KOPT-K1 (cell line): ENCODE data around the gene LMCD1.

Experiments
- H3K27ac ChIP-seq: fragments of 200-600 bp; sonication (generic); 2 replicates; pipeline ENCODE4 v1.5.1; 2016; ENCODE audit warnings: antibody characterized with exemption, mild to moderate bottlenecking, low read depth, low read length; ENCODE audit not compliant: poor library complexity, severe bottlenecking
- H3K36me3 ChIP-seq: fragments of 200-600 bp; sonication (generic); 2 replicates; pipeline ENCODE4 v1.5.1; 2017; ENCODE audit warnings: antibody characterized with exemption, mild to moderate bottlenecking, low read length, moderate library complexity; ENCODE audit not compliant: insufficient read depth
- H3K9me3 ChIP-seq: fragments of 200-600 bp; sonication (generic); 2 replicates; pipeline ENCODE4 v1.5.1; 2017; ENCODE audit warnings: antibody characterized with exemption, low read length, mild to moderate bottlenecking; ENCODE audit not compliant: insufficient read depth, poor library complexity, severe bottlenecking

Gene LMCD1

DNA sequence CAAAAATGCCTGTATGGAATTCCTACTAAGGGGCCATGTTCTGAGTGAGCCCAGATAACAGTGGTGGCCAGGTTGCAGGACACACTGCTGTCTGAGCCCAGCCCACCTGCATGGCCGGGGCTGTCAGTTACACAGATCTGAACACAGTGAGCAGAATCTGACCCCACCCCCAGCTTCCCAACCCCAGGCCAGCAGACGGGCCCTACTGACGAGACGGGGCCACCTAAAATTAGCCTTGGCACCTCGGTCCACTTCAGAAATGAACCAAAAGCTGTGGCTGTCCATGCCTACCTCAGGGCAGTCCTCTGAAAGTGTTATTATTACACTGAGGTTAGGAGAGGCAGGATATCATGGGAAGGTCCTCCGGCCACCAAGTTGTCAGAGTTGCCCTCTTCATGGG lies 51.8 kb downstream of the LMCD1 start:
- H3K9me3 ChIP-seq: no peaks in the 10 kb centered on the region
- no peaks in the 10 kb centered on the region for H3K36me3 ChIP-seq
- no peak overlapping the region for H3K27ac ChIP-seq

DNA sequence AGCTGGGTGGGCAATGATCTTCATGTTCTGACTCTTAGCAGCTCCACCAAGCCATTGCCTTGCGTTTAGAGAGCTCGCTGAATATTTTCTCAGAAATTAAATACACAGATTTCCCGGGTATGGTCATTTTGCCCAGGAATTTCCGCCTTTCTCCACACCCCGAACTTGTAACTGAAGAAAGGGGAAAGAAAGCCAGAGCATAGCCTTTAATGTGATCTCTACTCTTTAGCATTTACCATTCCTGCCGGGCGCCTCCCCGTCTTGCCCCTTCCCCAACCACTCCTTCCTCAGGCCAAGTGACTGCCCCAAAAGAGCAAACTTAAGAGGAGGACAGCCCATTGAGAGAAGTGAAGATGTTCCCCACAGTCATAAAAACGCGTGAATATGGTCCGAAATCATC lies 53.1 kb downstream of the LMCD1 start:
- Histone ChIP-seq H3K27ac (no peak overlapping the region), H3K36me3 (no peaks in the 10 kb centered on the region), H3K9me3 (no peaks in the 10 kb centered on the region)

DNA sequence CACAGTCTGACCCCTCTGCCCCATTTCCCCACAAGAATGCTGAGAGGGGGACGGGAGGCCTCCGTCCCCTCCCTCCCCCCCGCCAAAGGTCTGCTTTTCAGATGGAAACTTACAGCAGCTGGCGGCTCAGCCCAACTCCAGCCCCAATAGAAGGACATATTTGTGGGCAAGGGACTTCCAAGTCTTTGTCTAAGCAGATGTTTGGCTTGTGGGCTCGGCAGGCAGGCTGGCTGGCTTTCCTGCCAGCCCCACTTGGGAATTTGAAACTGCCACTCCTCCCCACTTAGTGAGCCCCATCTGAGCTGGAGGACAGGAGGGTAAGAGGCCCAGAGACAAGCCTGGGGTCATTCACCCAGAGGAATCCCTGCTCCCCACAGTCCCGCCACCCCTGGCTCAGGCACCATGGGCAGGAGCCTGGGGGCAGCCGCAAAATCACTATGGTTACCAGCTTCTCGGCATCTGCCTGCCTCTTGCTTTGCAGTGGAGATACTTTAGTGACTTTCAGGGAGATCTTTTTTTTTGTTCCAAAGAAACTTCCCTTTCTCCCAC lies 53.6 kb downstream of the LMCD1 start:
- Histone ChIP-seq H3K36me3 (no peaks in the 10 kb centered on the region), H3K27ac (no peak overlapping the region), H3K9me3 (no peaks in the 10 kb centered on the region)

DNA sequence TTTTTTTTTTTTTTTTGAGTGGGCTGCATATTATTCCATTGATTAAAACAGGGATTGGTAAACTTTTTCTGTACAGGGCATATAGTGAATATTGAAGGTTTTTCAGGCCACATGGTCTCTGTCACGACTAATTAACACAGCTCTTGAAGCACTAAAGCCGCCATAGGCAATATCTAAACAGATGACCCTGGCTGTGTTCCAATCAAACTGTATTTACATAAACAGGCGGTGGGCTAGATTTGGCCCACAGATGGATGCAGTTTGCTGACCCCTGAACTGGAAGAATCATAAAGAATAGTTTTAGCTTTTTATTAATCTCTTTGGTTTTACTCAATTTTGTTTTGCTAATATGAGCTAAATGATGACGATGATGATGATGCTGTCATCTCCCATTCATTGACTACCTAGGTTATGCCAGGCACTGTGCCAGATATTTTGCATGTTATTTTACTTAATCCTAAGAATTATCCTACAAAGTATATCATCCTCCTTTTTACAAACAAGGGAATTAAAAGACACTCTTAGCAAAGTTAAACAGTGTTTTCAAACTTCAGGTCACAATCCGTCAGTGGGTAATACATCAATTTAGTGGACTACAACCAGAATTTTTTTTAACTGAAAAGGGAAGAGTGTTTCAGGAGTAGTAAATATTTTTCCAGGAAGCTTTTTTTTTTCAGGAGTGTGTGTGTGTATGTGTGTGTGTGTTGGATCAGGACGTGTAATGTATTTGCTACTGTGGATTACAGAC lies 54.3 kb downstream of the LMCD1 start:
- Histone ChIP-seq H3K9me3 (no peaks in the 10 kb centered on the region), H3K36me3 (no peaks in the 10 kb centered on the region), H3K27ac (no peak overlapping the region)

GRCh38 chr3:8556473-8556869 lies 54.8 kb downstream of the LMCD1 start:
- Histone ChIP-seq H3K27ac (no peak overlapping the region), H3K9me3 (no peaks in the 10 kb centered on the region)

DNA sequence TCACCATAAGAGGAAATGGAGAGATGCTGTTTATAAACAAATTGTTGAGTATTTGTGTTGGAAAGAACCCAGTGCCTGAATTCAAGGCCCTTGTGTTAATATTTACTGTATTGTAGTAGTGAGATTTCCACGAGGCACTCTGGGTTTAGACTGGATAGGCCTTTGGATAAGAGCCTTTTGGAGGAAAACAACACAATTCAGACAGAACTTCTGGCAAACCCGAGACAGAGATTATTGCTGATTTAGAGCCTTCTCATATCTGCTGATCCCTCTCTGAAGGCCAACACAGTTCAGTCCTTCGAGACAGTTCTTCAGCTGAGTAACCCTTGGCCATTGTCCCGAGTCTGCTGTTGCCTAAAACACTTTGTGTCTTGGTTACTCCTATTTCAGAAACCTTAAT lies 55.7 kb downstream of the LMCD1 start:
- Histone ChIP-seq H3K36me3 (no peaks in the 10 kb centered on the region), H3K27ac (no peak overlapping the region), H3K9me3 (no peaks in the 10 kb centered on the region)

More at GRCh38 chr3:8556473-8556869, 54.8 kb downstream of the LMCD1 start:
- no peaks in the 10 kb centered on the region for H3K36me3 ChIP-seq

DNA sequence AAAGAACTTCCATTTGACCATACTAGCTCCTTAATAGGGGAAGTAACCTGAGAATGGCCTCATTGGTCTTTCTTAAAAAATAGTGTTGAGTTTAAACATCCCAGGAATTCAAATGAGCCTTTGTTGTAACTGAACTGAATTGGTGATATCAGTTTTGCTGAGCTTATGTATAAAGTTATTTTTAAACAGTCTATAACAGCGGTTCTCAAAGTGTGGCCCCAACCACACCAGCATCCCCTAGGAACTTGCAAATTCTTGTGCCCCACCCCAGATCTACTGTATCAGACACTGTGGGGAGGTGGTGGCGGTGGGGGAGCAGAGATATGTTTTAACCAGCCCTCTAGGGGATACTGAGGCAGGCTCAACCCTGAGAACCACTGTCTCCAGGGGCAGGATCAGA lies 57.0 kb downstream of the LMCD1 start:
- Histone ChIP-seq H3K27ac (no peak overlapping the region), H3K9me3 (no peaks in the 10 kb centered on the region), H3K36me3 (no peaks in the 10 kb centered on the region)

DNA sequence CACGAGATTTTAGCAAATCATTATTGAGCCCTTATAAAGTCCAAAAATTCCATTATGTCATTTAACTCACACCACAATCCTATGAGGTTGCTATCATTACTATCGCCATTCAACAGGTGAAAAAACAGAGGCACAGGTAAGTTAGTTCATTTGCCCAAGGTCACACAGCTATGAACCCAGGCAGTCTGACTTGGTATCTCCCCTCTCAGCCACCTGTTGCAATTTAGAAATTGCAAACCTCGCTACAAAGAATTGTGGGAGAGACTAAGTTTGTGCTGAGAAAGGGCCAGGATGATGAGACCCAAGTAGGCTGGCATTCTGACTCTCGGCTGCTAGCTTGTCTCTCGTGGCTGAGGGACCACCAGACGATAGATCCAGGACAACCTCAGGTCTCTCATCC lies 57.7 kb downstream of the LMCD1 start:
- H3K36me3 ChIP-seq: no peaks in the 10 kb centered on the region
- H3K27ac ChIP-seq: no peak overlapping the region
- no peaks in the 10 kb centered on the region for H3K9me3 ChIP-seq

DNA sequence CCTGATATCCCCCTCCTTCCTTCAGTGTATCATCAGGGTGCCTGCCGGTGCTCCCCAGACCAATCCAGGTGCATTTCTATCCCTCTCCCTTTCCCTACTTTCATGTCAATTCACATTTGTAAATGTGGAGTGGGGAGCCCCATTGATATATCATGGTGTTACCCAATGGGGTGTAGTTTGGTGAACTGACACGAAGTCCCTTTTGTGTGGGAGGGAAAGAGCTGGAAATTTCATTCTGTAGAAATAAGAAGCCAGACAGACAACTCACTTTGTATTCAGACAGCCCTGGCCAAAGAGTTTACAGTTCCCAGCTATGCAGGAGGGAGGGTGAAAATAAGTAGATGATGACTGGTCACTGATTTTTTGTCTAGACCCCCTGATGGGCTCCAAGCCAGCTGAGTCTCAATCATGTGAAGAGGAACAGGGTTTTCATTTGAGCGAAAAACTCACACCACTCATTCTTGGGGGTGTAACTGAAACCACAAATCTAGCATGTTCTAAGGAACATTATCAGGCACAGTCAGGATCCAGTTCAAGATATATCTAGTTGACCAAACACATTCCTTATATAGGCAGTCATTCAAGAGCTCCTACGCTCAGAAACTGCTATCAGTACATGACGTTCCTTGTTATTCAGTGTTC lies 58.9 kb downstream of the LMCD1 start:
- Histone ChIP-seq H3K27ac (no peak overlapping the region), H3K36me3 (no peaks in the 10 kb centered on the region), H3K9me3 (no peaks in the 10 kb centered on the region)

- Histone ChIP-seq H3K36me3 (no peaks in the 10 kb centered on the region), H3K27ac (no peak overlapping the region), H3K9me3 (no peaks in the 10 kb centered on the region)
These were observed 59.7 kb downstream of the LMCD1 start for GRCh38 chr3:8561370-8561769.

DNA sequence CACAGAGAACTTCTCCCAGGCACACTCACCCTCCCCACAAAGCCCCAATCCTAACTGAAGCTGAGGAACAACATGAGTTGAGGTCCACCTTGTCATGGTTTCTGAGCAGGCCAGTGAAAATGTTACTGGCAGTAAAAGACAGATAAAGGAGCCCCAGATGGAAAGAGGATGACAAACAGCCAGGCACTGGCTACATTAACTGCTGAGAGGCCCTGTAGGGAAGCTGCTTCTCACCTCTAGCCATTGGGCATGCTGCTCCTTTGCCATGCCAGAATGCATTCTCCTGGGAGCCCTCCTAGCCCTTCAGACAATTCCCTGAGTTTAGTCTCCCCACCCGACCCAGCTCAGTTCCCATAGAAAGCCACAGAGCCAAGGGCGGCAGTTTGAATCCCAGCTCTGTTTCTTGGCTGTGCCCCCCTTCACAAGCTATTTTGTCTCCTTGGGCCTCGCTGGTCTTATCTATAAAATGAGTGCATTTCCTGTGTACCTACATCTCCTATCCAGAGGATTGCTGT lies 60.5 kb downstream of the LMCD1 start:
- Histone ChIP-seq H3K27ac (no peak overlapping the region), H3K9me3 (no peaks in the 10 kb centered on the region), H3K36me3 (no peaks in the 10 kb centered on the region)

GRCh38 chr3:8563146-8563545 lies 61.5 kb downstream of the LMCD1 start:
- Histone ChIP-seq H3K27ac (no peak overlapping the region), H3K9me3 (no peaks in the 10 kb centered on the region), H3K36me3 (no peaks in the 10 kb centered on the region)

- Histone ChIP-seq H3K36me3 (no peaks in the 10 kb centered on the region), H3K9me3 (no peaks in the 10 kb centered on the region), H3K27ac (no peak overlapping the region)
These were observed 62.0 kb downstream of the LMCD1 start for GRCh38 chr3:8563597-8563996.

GRCh38 chr3:8565376-8565775 lies 63.8 kb downstream of the LMCD1 start:
- Histone ChIP-seq H3K27ac (no peak overlapping the region), H3K36me3 (no peaks in the 10 kb centered on the region)

DNA sequence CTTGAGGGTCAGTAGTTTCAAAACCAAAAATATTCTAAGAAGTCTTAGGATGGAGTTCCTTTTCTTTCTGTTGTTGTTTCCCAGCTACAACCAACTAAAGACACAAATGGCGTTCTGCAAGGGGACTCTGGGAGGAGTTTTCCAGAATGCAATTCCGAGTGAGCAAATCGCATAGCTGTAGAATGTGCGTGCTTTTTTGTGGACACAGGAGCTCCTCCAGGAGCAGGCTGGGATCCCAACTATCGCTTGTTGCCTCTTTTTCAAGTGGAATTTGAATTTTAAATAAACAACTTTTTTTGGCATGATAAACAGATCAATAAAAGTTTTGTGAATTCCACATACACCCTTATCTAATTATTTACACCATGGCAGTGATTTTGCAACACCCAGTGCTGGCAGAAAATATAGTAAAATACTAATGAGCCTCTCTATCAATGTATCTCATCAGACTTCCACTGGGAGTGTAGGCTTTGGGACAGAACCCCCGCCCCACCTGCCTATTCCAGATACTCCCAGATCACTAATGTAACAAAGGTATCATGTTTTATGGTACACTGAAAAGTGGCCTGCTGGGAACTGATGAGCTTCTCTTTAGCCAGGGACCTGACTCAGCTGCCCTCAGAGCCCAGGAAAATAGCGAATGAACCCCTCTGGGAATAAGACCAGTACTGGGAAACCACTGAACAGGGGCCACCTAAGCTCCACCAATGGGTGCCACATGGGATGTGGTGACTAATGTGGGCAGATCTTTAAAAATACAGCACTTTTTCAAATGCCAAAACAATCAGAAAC lies 66.4 kb downstream of the LMCD1 start:
- Histone ChIP-seq H3K27ac (no peak overlapping the region), H3K9me3 (no peaks in the 10 kb centered on the region), H3K36me3 (no peaks in the 10 kb centered on the region)

More at GRCh38 chr3:8565376-8565775, 63.8 kb downstream of the LMCD1 start:
- no peaks in the 10 kb centered on the region for H3K9me3 ChIP-seq
